ENCODE measurements around the gene ACAD10.

- TF ChIP-seq, protein P1, sequence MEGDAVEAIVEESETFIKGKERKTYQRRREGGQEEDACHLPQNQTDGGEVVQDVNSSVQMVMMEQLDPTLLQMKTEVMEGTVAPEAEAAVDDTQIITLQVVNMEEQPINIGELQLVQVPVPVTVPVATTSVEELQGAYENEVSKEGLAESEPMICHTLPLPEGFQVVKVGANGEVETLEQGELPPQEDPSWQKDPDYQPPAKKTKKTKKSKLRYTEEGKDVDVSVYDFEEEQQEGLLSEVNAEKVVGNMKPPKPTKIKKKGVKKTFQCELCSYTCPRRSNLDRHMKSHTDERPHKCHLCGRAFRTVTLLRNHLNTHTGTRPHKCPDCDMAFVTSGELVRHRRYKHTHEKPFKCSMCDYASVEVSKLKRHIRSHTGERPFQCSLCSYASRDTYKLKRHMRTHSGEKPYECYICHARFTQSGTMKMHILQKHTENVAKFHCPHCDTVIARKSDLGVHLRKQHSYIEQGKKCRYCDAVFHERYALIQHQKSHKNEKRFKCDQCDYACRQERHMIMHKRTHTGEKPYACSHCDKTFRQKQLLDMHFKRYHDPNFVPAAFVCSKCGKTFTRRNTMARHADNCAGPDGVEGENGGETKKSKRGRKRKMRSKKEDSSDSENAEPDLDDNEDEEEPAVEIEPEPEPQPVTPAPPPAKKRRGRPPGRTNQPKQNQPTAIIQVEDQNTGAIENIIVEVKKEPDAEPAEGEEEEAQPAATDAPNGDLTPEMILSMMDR (IDR thresholded peaks at IDR 0.05) = no peak
- TF ChIP-seq POLR2AphosphoS5 (IDR thresholded peaks at IDR 0.05) (peak in 1 of 3 donors; percentile 7), POLR2A (IDR thresholded peaks at IDR 0.05) (no peak), EP300 (IDR thresholded peaks at IDR 0.05; ENCODE audit: low read depth) (no peak)
Observed at GRCh38 chr12:111767362-111768158, 81.7 kb downstream of the ACAD10 start.
